GM12865 (cell line): ENCODE data around the gene TPPP.

ENCODE experiments used
- DNase-seq: peaks from one replicate; pipeline ENCODE4 v3.0.0; 2010; ENCODE audit warnings: low read depth
- H3K4me3 ChIP-seq: 2 replicates; pipeline ENCODE4 v1.5.1; 2011; ENCODE audit warnings: mild to moderate bottlenecking, low read depth, low read length, control low read depth
- CTCF ChIP-seq: IDR thresholded peaks from 2 replicates; pipeline ENCODE4 v1.5.1; 2011; ENCODE audit warnings: low read length, control low read depth, low read depth, inconsistent platforms; ENCODE audit not compliant: insufficient read depth; ENCODE audit errors: missing control alignments

Gene TPPP

GRCh38 chr5:664343-664993 is 28.7 kb downstream of the TPPP start:
- DNase-seq: no peak
- no peak for TF ChIP-seq CTCF
- no peak overlapping the region for H3K4me3 ChIP-seq

- TF ChIP-seq CTCF: no peak
- H3K4me3 ChIP-seq: no peak overlapping the region
- DNase-seq: no peak
Observed at GRCh38 chr5:663436-664342, 29.5 kb downstream of the TPPP start.

GRCh38 chr5:662751-663435 is 30.3 kb downstream of the TPPP start:
- TF ChIP-seq CTCF: no peak
- no peak for DNase-seq
- H3K4me3 ChIP-seq: no peak overlapping the region

GRCh38 chr5:661891-662750 is 31.0 kb downstream of the TPPP start:
- no peak for TF ChIP-seq CTCF
- no peak overlapping the region for H3K4me3 ChIP-seq
- DNase-seq: no peak

GRCh38 chr5:660491-661030 is 32.6 kb downstream of the TPPP start:
- no peak overlapping the region for H3K4me3 ChIP-seq
- no peak for DNase-seq
- no peak for TF ChIP-seq CTCF
